ENCODE results near the gene ADGRG3.

ADGRG3 gene

DNA sequence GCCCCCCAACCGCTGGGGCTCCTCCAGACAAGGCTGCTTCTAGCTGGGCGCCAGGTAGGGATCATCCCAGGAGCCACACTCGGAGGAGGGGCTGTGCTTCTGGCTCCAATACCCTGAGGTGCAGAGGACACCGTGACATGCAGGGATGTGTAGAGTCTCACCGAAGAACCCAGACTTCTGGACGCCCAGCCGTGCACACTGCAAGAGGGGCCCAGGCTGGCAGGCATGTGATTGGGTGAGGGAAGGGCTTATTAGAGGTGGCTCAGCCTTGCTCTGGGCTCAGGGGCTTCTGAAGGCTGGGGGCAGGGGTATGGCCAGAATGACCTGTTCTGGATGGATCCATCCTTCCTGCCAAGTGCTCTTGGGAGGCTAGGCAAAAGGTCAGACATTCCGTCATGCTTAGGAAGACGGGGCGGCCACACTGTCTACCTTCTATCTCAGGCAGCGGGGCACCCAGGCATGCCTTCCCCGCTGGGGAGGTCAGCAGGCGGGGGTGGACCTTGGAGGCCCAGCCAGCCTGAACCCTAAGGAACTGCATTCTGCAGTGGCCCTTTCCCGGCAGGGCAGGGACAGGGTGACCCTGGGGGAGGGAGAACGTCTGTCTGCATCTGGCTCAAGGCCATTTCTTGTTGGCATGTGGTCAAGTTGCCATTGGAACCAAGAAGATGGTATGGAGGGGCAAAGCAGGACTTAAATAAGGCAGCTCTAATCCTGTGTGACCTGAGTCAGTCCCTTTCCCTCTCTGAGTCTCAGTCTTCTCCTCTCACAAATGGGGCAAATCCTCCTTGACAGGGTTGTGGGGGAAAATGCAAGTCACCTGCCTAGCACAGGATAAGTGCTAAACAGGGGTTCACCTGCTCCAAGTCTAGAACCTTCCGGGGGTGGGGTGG lies 45.5 kb upstream of the ADGRG3 start:
- TF ChIP-seq, protein P1, sequence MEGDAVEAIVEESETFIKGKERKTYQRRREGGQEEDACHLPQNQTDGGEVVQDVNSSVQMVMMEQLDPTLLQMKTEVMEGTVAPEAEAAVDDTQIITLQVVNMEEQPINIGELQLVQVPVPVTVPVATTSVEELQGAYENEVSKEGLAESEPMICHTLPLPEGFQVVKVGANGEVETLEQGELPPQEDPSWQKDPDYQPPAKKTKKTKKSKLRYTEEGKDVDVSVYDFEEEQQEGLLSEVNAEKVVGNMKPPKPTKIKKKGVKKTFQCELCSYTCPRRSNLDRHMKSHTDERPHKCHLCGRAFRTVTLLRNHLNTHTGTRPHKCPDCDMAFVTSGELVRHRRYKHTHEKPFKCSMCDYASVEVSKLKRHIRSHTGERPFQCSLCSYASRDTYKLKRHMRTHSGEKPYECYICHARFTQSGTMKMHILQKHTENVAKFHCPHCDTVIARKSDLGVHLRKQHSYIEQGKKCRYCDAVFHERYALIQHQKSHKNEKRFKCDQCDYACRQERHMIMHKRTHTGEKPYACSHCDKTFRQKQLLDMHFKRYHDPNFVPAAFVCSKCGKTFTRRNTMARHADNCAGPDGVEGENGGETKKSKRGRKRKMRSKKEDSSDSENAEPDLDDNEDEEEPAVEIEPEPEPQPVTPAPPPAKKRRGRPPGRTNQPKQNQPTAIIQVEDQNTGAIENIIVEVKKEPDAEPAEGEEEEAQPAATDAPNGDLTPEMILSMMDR (IDR thresholded peaks at IDR 0.05), result no peak
- TF ChIP-seq ZFX (IDR thresholded peaks at IDR 0.05; ENCODE audit: borderline replicate concordance), result no peak
- no peak overlapping the region for H3K27ac ChIP-seq

DNA sequence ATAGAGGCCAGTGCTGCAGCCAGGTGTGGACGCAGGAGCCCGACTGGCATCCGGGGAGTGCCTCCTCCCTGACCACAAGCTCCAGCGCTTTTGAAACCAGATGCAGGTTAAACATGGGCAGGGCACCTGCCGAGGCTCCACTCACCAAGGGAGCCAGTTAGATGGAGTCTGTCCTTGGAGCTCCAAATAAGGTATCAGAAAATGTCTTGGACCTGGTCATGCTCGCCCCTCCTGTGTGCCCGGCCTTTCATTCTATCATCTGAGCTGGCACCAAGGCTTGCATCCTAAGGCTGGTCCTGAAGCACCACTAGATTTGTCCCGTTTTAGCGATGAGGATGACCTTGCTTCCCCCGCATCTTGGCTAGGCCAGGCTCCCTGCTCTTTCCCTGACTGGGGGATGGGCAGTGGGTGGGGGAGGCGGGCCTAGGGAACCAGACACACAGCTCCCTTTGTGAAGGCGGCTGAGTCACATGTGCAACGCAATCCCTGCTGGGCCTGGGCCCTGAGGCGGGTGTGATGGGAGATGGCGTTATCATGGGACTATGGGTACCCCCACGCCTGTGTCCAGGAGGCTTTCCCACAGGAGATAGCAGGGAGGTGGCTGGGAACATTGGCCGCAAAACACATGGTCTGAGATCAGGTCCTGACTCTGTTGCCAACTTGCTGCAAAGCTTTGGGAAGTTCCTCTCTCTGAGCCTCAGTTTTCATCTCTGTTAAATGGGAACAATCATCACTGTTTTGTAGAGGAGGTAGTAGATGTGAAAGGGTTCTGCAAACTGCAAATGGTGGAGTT lies 44.7 kb upstream of the ADGRG3 start:
- TF ChIP-seq, protein P1 (IDR thresholded peaks at IDR 0.05), result no peak
- no peak for TF ChIP-seq ZFX (IDR thresholded peaks at IDR 0.05; ENCODE audit: borderline replicate concordance)
- no peak overlapping the region for H3K27ac ChIP-seq

DNA sequence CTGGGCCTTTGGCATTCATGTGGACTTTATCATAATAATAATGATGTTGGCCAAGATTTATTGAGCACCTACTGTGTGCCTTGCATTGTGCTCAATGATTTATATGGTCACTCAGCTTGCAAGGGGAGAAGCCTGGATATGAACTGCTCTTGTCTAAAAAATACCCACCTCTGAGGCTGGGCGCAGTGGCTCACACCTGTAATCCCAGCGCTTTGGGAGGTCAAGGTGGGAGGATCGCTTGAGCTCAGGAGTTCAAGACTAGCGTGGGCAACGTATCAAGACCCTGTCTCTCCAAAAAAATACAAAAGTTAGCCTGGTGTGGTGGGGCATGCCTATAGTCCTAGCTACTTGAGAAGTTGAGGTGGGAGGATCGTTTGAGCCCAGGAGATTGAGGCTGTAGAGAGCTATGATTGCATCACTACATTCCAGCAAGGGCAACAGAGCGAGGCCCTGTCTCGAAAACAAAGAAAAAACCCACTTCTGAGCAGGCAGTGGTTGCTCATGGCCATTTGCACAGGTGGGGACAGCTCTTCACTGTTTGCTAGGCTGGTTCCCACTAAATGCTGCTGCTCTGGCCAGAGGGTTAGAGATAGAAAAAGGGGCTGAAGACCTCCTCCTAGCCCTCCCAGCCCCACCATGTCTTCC lies 43.9 kb upstream of the ADGRG3 start:
- no peak overlapping the region for H3K27ac ChIP-seq
- TF ChIP-seq ZFX (IDR thresholded peaks at IDR 0.05; ENCODE audit: borderline replicate concordance), result no peak
- TF ChIP-seq, protein P1 (IDR thresholded peaks at IDR 0.05), result no peak

DNA sequence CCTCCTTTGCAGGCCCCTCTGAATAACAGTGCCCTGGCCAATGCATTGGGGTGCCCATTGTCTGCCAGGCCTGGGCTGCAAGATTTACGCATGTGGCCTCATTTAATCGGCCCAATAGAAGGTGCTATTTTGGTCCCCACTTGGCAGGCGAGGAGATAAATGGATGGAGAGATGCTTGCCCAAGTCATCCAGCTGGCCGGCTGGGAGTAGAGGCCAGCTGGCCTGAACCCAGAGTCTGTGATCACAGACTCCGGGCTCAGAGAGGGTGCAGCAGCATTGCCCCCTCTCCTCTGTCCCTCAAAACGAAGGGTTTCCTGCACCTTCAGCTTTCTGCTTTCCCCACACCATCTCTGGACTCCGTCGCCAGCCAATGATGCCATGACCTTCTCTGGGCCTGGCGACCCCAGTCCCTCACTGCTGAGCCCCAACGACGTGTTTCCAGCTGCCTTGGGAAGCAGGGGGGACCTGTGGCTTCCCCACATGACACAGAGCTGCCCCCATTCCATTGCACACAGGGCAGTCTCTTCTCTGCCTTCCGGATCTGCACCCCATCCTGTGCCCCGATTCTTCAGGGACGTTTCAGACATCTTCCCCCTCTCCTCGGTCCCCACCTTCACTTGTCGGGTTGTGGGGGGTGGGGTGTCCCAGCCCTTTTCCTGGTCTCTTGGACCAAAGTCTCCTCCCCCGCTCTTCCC lies 43.2 kb upstream of the ADGRG3 start:
- TF ChIP-seq ZFX (IDR thresholded peaks at IDR 0.05; ENCODE audit: borderline replicate concordance), result no peak
- TF ChIP-seq, protein P1 (IDR thresholded peaks at IDR 0.05), result no peak
- H3K27ac ChIP-seq, result no peak overlapping the region

DNA sequence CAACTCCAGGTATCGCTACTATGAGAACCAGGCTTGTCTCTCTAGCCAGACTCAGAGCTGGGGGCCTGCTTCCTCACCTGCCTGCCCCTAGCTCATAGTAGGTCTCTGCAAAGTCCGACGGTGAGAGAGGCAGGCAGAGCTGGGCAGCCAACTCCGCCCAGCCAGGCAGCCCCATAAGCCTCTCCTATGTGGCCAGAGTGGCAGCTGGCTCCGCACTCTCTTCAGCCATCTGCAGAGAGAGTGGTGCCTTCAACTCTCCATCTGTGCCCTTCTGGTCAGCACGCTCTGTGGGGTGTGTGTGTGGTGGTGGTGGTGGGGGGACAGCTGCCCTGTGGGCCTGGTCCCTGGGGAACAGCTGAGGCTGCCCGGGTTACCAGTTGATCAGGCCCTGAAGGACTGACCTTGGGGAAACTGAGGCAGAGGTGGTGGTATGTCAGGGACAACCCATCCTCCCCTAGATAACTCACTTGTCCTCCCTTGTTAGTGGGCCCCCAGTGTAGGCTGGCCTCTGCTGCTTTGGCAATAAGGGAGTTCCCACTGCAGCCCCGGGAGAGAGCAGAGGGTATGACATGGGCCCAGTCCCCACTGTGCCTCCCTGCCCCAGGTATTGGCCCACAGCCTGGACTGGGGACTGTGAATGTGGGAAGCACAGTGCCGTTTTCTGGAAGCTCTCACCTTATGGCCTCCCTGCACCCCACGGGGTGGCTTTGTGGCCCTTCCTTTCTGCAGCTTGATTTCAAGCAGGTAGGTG lies 41.5 kb upstream of the ADGRG3 start:
- TF ChIP-seq, protein P1 (IDR thresholded peaks at IDR 0.05), result no peak
- TF ChIP-seq ZFX (IDR thresholded peaks at IDR 0.05; ENCODE audit: borderline replicate concordance), result no peak
- no peak overlapping the region for H3K27ac ChIP-seq

DNA sequence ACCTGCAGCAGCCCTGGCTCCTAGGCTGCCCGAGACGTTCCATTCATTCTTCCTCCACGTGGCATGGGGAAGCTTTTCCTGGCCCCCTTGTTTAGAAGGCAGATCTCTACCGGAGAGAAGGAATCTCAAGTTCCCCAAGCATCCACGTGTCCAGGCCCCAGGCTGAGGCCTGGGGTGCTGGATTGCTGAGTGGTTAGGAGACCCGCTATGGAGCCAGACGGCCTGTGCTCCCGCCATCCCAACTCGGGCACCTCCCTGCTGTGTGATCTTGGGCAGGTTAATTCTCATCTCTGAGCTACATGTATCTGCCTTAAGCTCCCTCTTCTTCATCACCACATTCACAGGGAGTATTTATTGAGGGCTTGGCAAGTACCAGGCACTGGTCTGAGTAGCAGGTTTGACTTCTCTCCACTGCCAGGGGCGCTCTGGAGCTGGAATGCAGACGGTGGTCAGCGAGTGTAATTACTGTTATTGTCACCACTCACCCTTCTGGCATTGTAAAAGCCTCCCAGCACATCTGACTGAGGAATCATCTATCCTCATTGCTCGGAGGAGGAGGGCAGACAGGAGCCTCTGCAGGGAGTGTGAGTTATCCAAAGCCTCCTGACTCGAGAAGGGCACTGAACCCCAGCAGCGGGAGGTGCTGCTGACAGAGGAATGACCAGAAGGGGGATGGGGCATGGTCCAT lies 40.8 kb upstream of the ADGRG3 start:
- H3K27ac ChIP-seq, result no peak overlapping the region
- no peak for TF ChIP-seq ZFX (IDR thresholded peaks at IDR 0.05; ENCODE audit: borderline replicate concordance)
- TF ChIP-seq, protein P1 (IDR thresholded peaks at IDR 0.05), result no peak
